Measurements from ENCODE around the gene CBX7. TPM values are rescaled to one million over a fixed set of nuclear protein-coding genes. Genes with fewer than 3 reads are reported as not detected.

CBX7 gene
- total RNA-seq, 4 donors from 2014 or later: 16.0 to 128 (median 102) TPM

GRCh38 chr22:39184586-39185577 is 32.4 kb upstream of the CBX7 start:
- H3K27me3 ChIP-seq: no peaks in the 10 kb centered on the region
- no peak for DNase-seq
- H3K4me1 ChIP-seq: no peaks in the 10 kb centered on the region
- no peaks in the 10 kb centered on the region for H3K9me3 ChIP-seq
- H3K4me3 ChIP-seq: no peak overlapping the region
- intact Hi-C loops (cut with DNase I; ENCODE audit: low total_unique reads): no loop called here
- H3K36me3 ChIP-seq: no peaks in the 10 kb centered on the region
- H3K27ac ChIP-seq: peak overlapping the region; percentile 42 to 55
- TF ChIP-seq POLR2A (IDR thresholded peaks at IDR 0.05) (no peak), CTCF (IDR thresholded peaks at IDR 0.05) (no peak)

GRCh38 chr22:39183991-39184585 is 31.6 kb upstream of the CBX7 start:
- Histone ChIP-seq H3K36me3 (no peaks in the 10 kb centered on the region), H3K27ac (peak overlapping the region in 1 of 2 donors; percentile 42), H3K4me1 (no peaks in the 10 kb centered on the region), H3K27me3 (no peaks in the 10 kb centered on the region), H3K4me3 (no peak overlapping the region), H3K9me3 (no peaks in the 10 kb centered on the region)
- intact Hi-C loops (cut with DNase I; ENCODE audit: low total_unique reads): no loop called here
- TF ChIP-seq CTCF (IDR thresholded peaks at IDR 0.05) (no peak), POLR2A (IDR thresholded peaks at IDR 0.05) (no peak)
- DNase-seq: no peak

- no peaks in the 10 kb centered on the region for H3K9me3 ChIP-seq
- DNase-seq: no peak
- H3K27ac ChIP-seq: no peak overlapping the region
- intact Hi-C loops (cut with DNase I; ENCODE audit: low total_unique reads): no loop called here
- no peak for TF ChIP-seq CTCF (IDR thresholded peaks at IDR 0.05)
- TF ChIP-seq POLR2A (IDR thresholded peaks at IDR 0.05): no peak
- peaks cover 0 to 6% of the 10 kb centered on the region in 2 donors for H3K4me1 ChIP-seq
- no peaks in the 10 kb centered on the region for H3K36me3 ChIP-seq
- H3K27me3 ChIP-seq: no peaks in the 10 kb centered on the region
- H3K4me3 ChIP-seq: no peak overlapping the region
Observed at GRCh38 chr22:39182478-39183030, 30.1 kb upstream of the CBX7 start.

GRCh38 chr22:39181778-39182177 is 29.3 kb upstream of the CBX7 start:
- peaks cover 0 to 10% of the 10 kb centered on the region in 2 donors for H3K4me1 ChIP-seq
- H3K27ac ChIP-seq: no peak overlapping the region
- intact Hi-C loops (cut with DNase I; ENCODE audit: low total_unique reads): no loop called here
- no peaks in the 10 kb centered on the region for H3K27me3 ChIP-seq
- no peaks in the 10 kb centered on the region for H3K9me3 ChIP-seq
- H3K4me3 ChIP-seq: no peak overlapping the region
- no peak for DNase-seq
- no peak for TF ChIP-seq CTCF (IDR thresholded peaks at IDR 0.05)
- TF ChIP-seq POLR2A (IDR thresholded peaks at IDR 0.05): no peak
- no peaks in the 10 kb centered on the region for H3K36me3 ChIP-seq

GRCh38 chr22:39181356-39181755 is 28.9 kb upstream of the CBX7 start:
- Histone ChIP-seq H3K36me3 (no peaks in the 10 kb centered on the region), H3K4me3 (no peak overlapping the region), H3K4me1 (peaks cover 0 to 12% of the 10 kb centered on the region in 2 donors), H3K27ac (no peak overlapping the region), H3K27me3 (no peaks in the 10 kb centered on the region), H3K9me3 (no peaks in the 10 kb centered on the region)
- TF ChIP-seq POLR2A (IDR thresholded peaks at IDR 0.05) (no peak), CTCF (IDR thresholded peaks at IDR 0.05) (no peak)
- DNase-seq: no peak
- intact Hi-C loops (cut with DNase I; ENCODE audit: low total_unique reads): no loop called here
